ENCODE results near the gene PLRG1.

GRCh38 chr4:154560824-154561231, 10.6 kb upstream of the PLRG1 start:
- TF ChIP-seq ZNF274 (IDR thresholded peaks at IDR 0.05; ENCODE audit: borderline replicate concordance, extremely low read depth, low read length) (no peak), EZH2 (IDR thresholded peaks at IDR 0.05; ENCODE audit: low read depth, low read length, severe bottlenecking) (no peak), CTCF (IDR thresholded peaks at IDR 0.05; ENCODE audit: control extremely low read depth in 1 of 3, insufficient read depth in 1 of 3, low read depth in 1 of 3, low read length in 3 of 3) (no peak), KDM5A (IDR thresholded peaks at IDR 0.05; ENCODE audit: low read length) (no peak), CBX8 (IDR thresholded peaks at IDR 0.05; ENCODE audit: borderline replicate concordance, low read depth, low read length) (no peak)

Data from H1 (cell line).